Upper lobe of left lung (tissue), 4 donors: Measurements from ENCODE around the gene SELENOO.

Experiments
- EP300 ChIP-seq, 4 donors: sonication (generic); formaldehyde crosslinking; IDR thresholded peaks; one replicate each; pipeline ENCODE4 v1.5.1; 2017; ENCODE audit warnings: antibody characterized with exemption in 4 of 4, control low read depth in 2 of 4
- POLR2A ChIP-seq, 4 donors: fragments of 450-650 bp; IDR thresholded peaks; one replicate each; pipeline ENCODE4 v1.5.1; 2016 to 2017; ENCODE audit warnings: antibody characterized with exemption in 4 of 4, mild to moderate bottlenecking in 2 of 4
- POLR2AphosphoS5 ChIP-seq, 2 donors: sonication (generic); formaldehyde crosslinking; IDR thresholded peaks; one replicate each; pipeline ENCODE4 v1.5.1; 2017; ENCODE audit warnings: antibody characterized with exemption in 2 of 2
- TF ChIP-seq, protein P1 (sequence below), 6 experiments: fragments of 450-650 bp in 4 of 6; fragments of 200-600 bp in 2 of 6; sonication (generic) in 2 of 6; IDR thresholded peaks; one replicate each; pipeline ENCODE4 v1.5.1; 2016 to 2019; ENCODE audit warnings: antibody characterized with exemption in 6 of 6

DNA sequence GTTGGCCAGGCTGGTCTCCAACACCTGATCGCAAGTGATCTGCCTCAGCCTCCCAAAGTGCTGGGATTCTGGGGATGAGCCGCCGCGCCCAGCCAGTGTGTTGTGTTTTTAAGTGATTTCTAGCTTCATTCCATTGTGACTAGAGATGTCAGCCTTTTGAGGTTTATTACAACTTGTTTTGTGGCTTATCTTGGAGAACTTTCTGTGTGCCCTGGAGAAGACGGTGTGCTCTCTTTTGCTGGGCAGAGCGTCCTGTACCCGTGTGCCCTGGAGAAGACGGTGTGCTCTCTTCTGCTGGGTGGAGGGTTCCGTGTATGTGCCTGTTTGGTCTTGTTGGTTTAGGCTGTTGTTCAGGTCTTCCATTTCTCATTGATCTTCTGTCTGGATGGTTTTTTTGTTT, 12.5 kb downstream of the SELENOO start:
- TF ChIP-seq, protein P1, sequence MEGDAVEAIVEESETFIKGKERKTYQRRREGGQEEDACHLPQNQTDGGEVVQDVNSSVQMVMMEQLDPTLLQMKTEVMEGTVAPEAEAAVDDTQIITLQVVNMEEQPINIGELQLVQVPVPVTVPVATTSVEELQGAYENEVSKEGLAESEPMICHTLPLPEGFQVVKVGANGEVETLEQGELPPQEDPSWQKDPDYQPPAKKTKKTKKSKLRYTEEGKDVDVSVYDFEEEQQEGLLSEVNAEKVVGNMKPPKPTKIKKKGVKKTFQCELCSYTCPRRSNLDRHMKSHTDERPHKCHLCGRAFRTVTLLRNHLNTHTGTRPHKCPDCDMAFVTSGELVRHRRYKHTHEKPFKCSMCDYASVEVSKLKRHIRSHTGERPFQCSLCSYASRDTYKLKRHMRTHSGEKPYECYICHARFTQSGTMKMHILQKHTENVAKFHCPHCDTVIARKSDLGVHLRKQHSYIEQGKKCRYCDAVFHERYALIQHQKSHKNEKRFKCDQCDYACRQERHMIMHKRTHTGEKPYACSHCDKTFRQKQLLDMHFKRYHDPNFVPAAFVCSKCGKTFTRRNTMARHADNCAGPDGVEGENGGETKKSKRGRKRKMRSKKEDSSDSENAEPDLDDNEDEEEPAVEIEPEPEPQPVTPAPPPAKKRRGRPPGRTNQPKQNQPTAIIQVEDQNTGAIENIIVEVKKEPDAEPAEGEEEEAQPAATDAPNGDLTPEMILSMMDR (IDR thresholded peaks at IDR 0.05): no peak
- TF ChIP-seq POLR2A (IDR thresholded peaks at IDR 0.05): no peak
- no peak for TF ChIP-seq EP300 (IDR thresholded peaks at IDR 0.05)
- TF ChIP-seq POLR2AphosphoS5 (IDR thresholded peaks at IDR 0.05): no peak
